ENCODE data around the gene ZIC1.

The ZIC1 gene

DNA sequence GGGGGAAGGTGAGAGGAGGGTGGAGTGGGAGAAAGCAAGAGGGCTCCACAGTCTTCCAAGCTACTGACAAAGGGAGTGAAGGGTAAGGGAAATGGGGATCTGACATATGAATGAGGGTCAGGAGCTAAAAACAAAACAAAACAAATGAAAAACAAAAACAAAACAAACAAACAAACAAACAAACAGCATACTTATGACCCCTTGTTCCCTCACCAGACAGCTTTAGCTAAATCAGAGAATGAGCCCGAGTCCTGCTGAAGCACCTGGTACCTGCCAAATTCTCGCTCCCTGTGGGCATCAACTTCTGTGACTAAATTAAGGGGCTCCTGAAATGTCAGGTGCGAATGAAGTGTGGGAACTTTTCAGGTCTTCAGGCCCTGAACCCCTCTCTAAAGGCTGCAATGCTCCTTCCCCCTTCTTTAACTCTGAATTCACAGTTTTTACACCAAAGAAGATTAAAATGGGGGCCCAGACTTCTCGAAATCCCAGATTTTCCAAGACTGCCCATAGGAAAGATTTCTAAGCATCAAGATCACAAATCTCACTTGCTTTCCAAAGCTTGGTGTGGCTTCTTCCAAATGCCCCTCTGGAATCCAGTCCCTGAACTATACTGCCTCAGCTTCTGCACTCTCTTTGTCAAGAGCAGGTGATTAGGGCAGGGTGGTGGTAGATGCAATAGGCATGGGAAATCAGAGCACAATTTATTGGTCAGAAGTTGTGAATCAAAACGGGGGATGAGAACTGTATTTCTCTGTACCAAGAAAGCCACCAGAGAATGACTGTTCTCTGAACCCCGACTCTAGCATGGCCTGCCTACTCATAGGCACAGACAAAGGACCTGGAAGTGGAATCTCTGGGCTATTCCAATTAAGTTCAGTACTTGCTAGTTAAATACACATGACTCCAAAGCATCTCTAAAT, 43.7 kb upstream of the ZIC1 start:
- H3K27me3 ChIP-seq = peaks cover 68% of the 10 kb centered on the region
- TF ChIP-seq, protein P1, sequence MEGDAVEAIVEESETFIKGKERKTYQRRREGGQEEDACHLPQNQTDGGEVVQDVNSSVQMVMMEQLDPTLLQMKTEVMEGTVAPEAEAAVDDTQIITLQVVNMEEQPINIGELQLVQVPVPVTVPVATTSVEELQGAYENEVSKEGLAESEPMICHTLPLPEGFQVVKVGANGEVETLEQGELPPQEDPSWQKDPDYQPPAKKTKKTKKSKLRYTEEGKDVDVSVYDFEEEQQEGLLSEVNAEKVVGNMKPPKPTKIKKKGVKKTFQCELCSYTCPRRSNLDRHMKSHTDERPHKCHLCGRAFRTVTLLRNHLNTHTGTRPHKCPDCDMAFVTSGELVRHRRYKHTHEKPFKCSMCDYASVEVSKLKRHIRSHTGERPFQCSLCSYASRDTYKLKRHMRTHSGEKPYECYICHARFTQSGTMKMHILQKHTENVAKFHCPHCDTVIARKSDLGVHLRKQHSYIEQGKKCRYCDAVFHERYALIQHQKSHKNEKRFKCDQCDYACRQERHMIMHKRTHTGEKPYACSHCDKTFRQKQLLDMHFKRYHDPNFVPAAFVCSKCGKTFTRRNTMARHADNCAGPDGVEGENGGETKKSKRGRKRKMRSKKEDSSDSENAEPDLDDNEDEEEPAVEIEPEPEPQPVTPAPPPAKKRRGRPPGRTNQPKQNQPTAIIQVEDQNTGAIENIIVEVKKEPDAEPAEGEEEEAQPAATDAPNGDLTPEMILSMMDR (IDR thresholded peaks at IDR 0.05; ENCODE audit: low read depth, low read length) = no peak
- no peak for DNase-seq
- H3K4me3 ChIP-seq (ENCODE audit: low read depth, low read length) = no peak overlapping the region
- no peaks in the 10 kb centered on the region for H3K4me1 ChIP-seq
- H3K9me3 ChIP-seq = no peaks in the 10 kb centered on the region
- H3K36me3 ChIP-seq = no peaks in the 10 kb centered on the region

DNA sequence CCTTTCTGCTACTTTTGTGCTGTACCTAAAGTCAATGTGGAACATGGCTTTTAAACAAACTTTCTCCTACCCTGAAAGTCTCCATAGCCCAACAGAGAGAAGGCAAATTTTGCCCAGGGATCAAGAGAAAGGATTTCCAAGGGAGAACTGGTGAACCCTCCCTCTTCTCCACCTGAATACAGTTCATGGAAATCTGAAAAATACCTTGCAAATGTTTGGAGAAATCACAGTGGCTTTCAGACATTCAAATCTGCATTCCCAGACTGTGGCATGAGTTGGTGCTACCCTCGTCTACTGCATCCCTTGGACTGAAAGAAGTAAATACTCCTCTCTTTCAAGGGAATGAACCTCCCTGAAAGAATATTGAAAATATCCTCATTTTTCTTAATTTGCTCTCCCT, 41.5 kb upstream of the ZIC1 start:
- TF ChIP-seq, protein P1 (IDR thresholded peaks at IDR 0.05; ENCODE audit: low read depth, low read length) = no peak
- Histone ChIP-seq H3K27me3 (peaks cover 80% of the 10 kb centered on the region), H3K9me3 (no peaks in the 10 kb centered on the region), H3K4me3 (ENCODE audit: low read depth, low read length) (no peak overlapping the region), H3K36me3 (no peaks in the 10 kb centered on the region), H3K4me1 (no peaks in the 10 kb centered on the region)
- no peak for DNase-seq

DNA sequence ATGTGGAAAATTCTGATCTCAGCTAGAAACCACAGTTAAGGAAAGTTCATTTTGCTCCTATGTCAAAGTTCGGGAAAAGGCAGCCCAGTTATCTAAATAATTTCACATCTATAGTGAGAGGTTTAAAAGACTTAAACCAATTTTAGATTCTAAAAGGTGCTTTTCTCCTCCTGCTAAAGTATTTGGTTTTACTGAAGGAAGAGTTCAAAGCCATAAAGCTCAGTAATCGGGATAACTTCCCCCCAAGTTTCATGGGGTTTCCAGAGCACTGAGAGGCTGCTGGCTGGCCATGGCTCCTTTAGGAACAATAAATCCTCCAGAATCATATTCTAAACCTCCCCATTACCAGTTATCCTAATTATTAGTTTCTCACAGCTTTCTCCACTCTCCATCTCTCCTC, 41.0 kb upstream of the ZIC1 start:
- Histone ChIP-seq H3K9me3 (no peaks in the 10 kb centered on the region), H3K27me3 (peaks cover 78% of the 10 kb centered on the region), H3K4me3 (ENCODE audit: low read depth, low read length) (no peak overlapping the region), H3K4me1 (no peaks in the 10 kb centered on the region), H3K36me3 (no peaks in the 10 kb centered on the region)
- TF ChIP-seq, protein P1 (IDR thresholded peaks at IDR 0.05; ENCODE audit: low read depth, low read length) = no peak
- no peak for DNase-seq

DNA sequence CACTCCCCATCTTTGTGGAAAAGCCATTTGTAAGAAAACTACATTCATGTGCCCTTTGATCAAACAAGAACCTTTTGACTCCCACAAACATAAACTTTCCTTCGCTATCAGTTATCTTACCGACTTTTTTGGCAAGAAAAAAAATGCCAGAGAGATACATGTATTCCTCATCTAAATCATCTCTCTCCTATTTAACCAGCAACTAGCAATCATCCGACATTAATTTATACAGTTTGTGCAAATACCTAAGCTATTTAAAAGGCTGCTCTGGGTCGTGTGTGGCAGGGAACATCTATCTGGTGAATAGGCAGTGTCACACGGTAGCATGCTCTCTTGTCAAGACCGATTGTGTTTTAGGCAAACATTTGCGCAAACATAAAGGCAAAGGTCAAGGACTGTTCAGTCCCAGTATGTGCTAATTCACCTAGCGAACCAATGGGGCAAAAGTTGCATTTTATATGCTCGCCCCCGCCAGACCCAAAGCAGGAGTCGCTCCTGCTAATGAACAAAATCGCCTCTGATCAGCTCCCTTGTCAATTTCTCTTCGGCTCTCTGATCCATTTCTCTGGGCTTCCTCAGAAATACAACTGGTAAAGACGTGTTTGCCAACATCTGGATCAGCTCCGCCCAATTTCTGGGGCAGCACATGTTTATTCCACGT, 40.5 kb upstream of the ZIC1 start:
- no peak for DNase-seq
- H3K4me1 ChIP-seq = no peaks in the 10 kb centered on the region
- TF ChIP-seq, protein P1 (IDR thresholded peaks at IDR 0.05; ENCODE audit: low read depth, low read length) = no peak
- H3K9me3 ChIP-seq = no peaks in the 10 kb centered on the region
- no peak overlapping the region for H3K4me3 ChIP-seq (ENCODE audit: low read depth, low read length)
- H3K36me3 ChIP-seq = no peaks in the 10 kb centered on the region
- peaks cover 81% of the 10 kb centered on the region for H3K27me3 ChIP-seq

DNA sequence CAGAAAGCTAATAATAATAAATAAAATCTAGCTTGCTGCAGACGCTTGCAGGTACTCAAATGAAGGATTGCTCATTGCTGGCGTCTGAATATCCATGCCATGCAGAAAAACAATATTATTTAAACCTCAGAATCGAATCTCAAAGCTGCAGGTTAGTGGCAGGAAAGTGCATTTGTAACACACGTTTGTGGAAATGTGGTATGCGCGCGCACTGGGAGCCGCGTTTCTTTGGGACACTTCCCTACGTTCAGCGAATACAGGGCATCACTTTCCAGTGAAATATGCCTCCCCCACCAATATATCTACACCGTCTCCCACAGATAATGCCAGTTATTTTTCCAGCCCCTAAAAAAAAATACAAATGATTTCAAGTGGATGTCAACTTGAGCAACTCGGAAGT, 39.9 kb upstream of the ZIC1 start:
- TF ChIP-seq, protein P1 (IDR thresholded peaks at IDR 0.05; ENCODE audit: low read depth, low read length) = no peak
- Histone ChIP-seq H3K27me3 (peaks cover 85% of the 10 kb centered on the region), H3K4me1 (no peaks in the 10 kb centered on the region), H3K36me3 (no peaks in the 10 kb centered on the region), H3K9me3 (no peaks in the 10 kb centered on the region), H3K4me3 (ENCODE audit: low read depth, low read length) (no peak overlapping the region)
- DNase-seq = no peak

DNA sequence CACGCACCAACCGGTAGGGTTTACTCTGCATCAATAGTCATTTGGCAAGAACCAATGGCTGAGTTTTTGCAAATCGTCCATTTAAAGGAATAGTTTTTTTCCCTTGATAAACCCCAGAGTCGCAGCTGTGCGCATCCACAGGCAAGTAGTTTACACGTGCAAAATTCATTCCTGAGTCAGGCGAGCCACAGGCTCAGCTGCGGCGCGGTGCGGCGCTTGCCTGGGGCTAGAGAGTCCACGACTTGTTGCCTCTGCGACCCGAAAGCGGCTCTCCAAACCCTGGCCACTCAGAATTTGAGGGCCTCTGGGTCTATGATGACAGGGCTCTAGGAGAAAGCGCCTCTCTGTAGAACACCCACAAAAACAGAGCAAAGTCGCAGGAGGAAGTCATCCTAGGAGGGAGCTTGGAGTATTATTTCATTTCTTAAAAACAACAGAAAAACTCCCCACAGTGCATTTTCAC, 39.5 kb upstream of the ZIC1 start:
- DNase-seq = no peak
- Histone ChIP-seq H3K36me3 (no peaks in the 10 kb centered on the region), H3K4me3 (ENCODE audit: low read depth, low read length) (no peak overlapping the region), H3K9me3 (no peaks in the 10 kb centered on the region), H3K4me1 (no peaks in the 10 kb centered on the region), H3K27me3 (peaks cover 87% of the 10 kb centered on the region)
- TF ChIP-seq, protein P1 (IDR thresholded peaks at IDR 0.05; ENCODE audit: low read depth, low read length) = no peak

Measured in BE2C (cell line).